Measurements from ENCODE around the gene DNASE2. TPM values are rescaled to one million over a fixed set of nuclear protein-coding genes. Genes with fewer than 3 reads are reported as not detected.

The DNASE2 gene
- total and polyA plus RNA-seq, 9 donors: 5.7 to 12.3 (median 10.0) TPM

DNA sequence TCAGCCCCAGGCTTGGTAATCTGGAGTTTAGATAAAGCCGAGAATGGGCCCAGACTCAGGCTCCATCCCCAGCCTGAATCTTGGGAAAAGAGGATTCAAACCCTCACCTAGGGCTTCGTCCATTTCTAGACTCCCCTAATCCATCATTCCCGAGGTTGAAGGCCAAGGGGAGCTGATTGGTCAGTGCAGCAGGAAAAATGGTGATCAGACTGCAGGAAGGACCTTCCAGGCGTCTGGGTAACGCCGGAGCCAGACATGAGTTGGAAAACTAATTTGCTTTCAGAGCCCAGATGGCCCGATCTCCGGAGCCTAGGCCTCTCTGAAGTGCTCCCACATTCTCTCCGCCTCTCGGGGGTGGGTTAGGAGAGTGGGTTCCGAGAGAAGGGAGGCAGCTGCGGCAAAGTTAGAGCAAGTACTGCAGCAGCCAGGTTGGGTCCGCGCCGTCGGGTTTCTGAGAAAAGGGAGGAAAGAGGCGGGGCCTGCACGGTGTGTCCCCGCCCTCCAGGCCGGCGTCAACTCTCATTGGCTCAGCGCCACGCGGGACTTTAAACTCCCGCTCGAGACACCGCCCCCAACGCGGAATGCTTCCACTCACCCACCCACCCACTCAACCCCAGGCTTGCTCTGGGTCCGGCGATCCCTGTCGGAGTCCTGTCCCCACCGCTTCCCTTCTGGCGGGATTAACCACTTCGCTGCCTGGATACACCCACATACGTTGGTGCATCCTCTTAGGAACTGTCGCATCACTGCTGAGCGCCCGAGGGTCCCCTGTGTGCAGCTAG, 46.1 kb downstream of the DNASE2 start:
- Histone ChIP-seq H3K4me1 (ENCODE audit: control insufficient read depth, insufficient read depth, low read length) (peaks cover 21% of the 10 kb centered on the region), H3K27ac (ENCODE audit: low read length) (no peak overlapping the region), H3K4me3 (ENCODE audit: low read length) (no peak overlapping the region), H3K36me3 (ENCODE audit: control insufficient read depth, insufficient read depth, low read length) (no peaks in the 10 kb centered on the region), H3K9me3 (replicated peaks; ENCODE audit: control insufficient read depth, low read depth, low read length) (no peaks in the 10 kb centered on the region), H3K27me3 (ENCODE audit: control insufficient read depth, insufficient read depth, low read length) (peaks cover 82% of the 10 kb centered on the region)
- no peak for DNase-seq
- WGBS (ENCODE audit: insufficient coverage): 2% methylated on average over 30 of the region's 39 CpGs

DNA sequence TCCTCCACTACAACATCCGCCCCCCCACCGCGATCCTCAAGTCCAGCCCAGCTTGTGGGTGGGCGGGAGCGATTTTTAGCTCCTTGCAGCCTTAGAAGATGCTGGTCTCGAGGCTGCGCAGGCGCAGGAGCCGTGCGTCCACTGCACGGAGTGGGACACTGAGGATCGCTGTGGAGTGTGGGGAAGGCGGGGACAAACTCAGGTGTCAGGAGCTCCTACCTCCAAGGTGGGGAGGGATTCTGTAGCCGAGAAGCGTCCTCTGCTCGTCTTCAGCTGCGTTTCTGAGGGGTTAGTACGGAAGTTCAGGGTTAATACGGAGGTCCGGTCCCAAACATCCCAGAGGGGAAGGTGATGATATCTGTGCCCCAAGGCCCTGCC, 46.7 kb downstream of the DNASE2 start, which contains the start of gene RTBDN:
TSS of gene RTBDN (minus strand) at position 14 of the 378 bp plus-strand sequence. CDS start 4,600 bp downstream, outside the sequence.
- no peak within 1 kb of the TSS for H3K27ac ChIP-seq (ENCODE audit: low read length)
- H3K4me1 ChIP-seq (ENCODE audit: control insufficient read depth, insufficient read depth, low read length): peaks cover 21% of the 10 kb centered on the region
- H3K4me3 ChIP-seq (ENCODE audit: low read length): peak within 1 kb of the TSS; percentile 25
- WGBS (ENCODE audit: insufficient coverage): 4% methylated on average over 20 of the region's 20 CpGs
- DNase-seq: no peak
- H3K36me3 ChIP-seq (ENCODE audit: control insufficient read depth, insufficient read depth, low read length): no peaks in the 10 kb centered on the region
- peaks cover 83% of the 10 kb centered on the region for H3K27me3 ChIP-seq (ENCODE audit: control insufficient read depth, insufficient read depth, low read length)
- H3K9me3 ChIP-seq (replicated peaks; ENCODE audit: control insufficient read depth, low read depth, low read length): no peaks in the 10 kb centered on the region

- DNase-seq: no peak
- Histone ChIP-seq H3K9me3 (replicated peaks; ENCODE audit: control insufficient read depth, low read depth, low read length) (no peaks in the 10 kb centered on the region), H3K36me3 (ENCODE audit: control insufficient read depth, insufficient read depth, low read length) (no peaks in the 10 kb centered on the region), H3K27ac (ENCODE audit: low read length) (no peak overlapping the region), H3K4me3 (ENCODE audit: low read length) (peak overlapping the region; percentile 25), H3K4me1 (ENCODE audit: control insufficient read depth, insufficient read depth, low read length) (peaks cover 20% of the 10 kb centered on the region), H3K27me3 (ENCODE audit: control insufficient read depth, insufficient read depth, low read length) (peaks cover 78% of the 10 kb centered on the region)
- WGBS (ENCODE audit: insufficient coverage): under 1% methylated on average over 46 of the region's 87 CpGs
Measured at GRCh38 chr19:12833738-12834565, 47.3 kb downstream of the DNASE2 start.

GRCh38 chr19:12833418-12833737, 47.9 kb downstream of the DNASE2 start:
- Histone ChIP-seq H3K4me3 (ENCODE audit: low read length) (no peak overlapping the region), H3K27me3 (ENCODE audit: control insufficient read depth, insufficient read depth, low read length) (peaks cover 74% of the 10 kb centered on the region), H3K4me1 (ENCODE audit: control insufficient read depth, insufficient read depth, low read length) (peaks cover 17% of the 10 kb centered on the region), H3K27ac (ENCODE audit: low read length) (no peak overlapping the region), H3K9me3 (replicated peaks; ENCODE audit: control insufficient read depth, low read depth, low read length) (no peaks in the 10 kb centered on the region), H3K36me3 (ENCODE audit: control insufficient read depth, insufficient read depth, low read length) (no peaks in the 10 kb centered on the region)
- DNase-seq: no peak
- no CpG with 5 or more reads among the region's 5 CpGs for WGBS (ENCODE audit: insufficient coverage)

DNA sequence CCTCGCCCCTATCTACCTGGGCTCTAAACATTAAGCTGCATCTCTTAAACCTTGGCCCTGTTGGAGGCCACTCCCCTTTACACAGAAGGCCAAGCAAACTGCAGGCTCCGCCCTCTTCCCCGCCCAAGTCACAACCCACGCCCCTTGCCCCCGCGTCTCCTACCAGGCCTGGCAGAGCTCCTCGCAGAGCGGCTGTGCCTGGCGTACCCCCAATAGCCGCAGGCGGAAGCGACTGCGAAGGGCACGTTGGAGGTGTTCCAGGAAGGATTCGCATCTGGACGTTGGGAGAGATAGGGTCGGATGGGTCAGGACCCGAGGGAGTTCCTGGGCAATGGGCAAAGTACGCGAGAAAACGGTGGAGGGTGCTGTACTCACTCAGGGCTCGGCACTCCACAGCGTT, 52.8 kb downstream of the DNASE2 start:
- DNase-seq: no peak
- 13% methylated on average over 14 of the region's 23 CpGs for WGBS (ENCODE audit: insufficient coverage)
- H3K4me1 ChIP-seq (ENCODE audit: control insufficient read depth, insufficient read depth, low read length): peaks cover 8% of the 10 kb centered on the region
- peaks cover 46% of the 10 kb centered on the region for H3K27me3 ChIP-seq (ENCODE audit: control insufficient read depth, insufficient read depth, low read length)
- H3K9me3 ChIP-seq (replicated peaks; ENCODE audit: control insufficient read depth, low read depth, low read length): no peaks in the 10 kb centered on the region
- H3K4me3 ChIP-seq (ENCODE audit: low read length): no peak overlapping the region
- no peaks in the 10 kb centered on the region for H3K36me3 ChIP-seq (ENCODE audit: control insufficient read depth, insufficient read depth, low read length)
- H3K27ac ChIP-seq (ENCODE audit: low read length): no peak overlapping the region

DNA sequence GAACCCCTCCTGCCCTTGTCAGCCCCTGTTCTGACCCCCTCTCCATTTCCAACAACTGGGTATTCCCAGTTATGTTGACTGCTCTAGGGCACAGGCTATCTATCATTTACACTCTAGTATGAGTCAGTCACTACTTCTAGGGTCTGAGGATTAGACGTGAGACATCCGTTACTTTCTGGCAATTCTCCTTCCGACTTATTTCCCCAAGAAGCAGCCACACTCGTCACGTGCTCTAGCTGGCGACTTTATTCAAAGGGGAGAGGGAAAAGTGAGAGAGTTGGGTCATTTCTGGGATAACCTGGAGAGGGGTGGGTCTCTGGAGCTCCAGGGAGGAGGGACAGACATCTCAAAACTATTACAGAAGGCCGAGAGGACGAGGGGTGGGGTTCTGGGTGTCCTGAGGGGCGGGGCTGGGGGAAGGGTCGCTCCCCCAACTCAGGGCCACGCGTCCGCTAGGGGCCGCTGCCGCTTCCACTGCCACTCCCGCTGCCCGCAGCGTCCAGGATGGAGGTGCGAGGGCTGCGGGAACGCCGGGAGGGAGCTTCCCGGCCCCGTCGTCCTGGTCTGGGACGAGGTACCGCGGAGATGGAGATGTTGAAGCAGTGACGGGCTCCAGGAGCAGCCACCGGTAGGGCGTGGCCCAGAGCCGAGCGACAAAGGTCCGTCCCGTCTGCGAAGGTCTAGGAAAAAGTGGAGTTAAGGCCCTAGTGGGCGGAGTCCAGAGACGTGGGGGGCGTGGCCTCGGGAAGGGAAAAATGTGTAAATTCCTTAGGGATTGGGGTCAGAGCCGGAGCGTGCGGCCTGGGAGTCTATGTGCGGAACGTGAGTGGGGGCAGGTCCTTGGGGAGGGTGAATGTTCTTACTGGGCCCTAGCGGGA, 55.8 kb downstream of the DNASE2 start:
- 2% methylated on average over 39 of the region's 46 CpGs for WGBS (ENCODE audit: insufficient coverage)
- H3K27me3 ChIP-seq (ENCODE audit: control insufficient read depth, insufficient read depth, low read length): peaks cover 29% of the 10 kb centered on the region

More for the DNA sequence above, 55.8 kb downstream of the DNASE2 start:
- H3K9me3 ChIP-seq (replicated peaks; ENCODE audit: control insufficient read depth, low read depth, low read length): no peaks in the 10 kb centered on the region
- no peak for DNase-seq
- H3K36me3 ChIP-seq (ENCODE audit: control insufficient read depth, insufficient read depth, low read length): no peaks in the 10 kb centered on the region
- H3K27ac ChIP-seq (ENCODE audit: low read length): no peak overlapping the region
- no peaks in the 10 kb centered on the region for H3K4me1 ChIP-seq (ENCODE audit: control insufficient read depth, insufficient read depth, low read length)
- H3K4me3 ChIP-seq (ENCODE audit: low read length): no peak overlapping the region

Other genes with a start within 250 kb of the DNASE2 start
- 23.5 TPM for gene MAN2B1, start 214.7 kb downstream of the DNASE2 start, total RNA-seq
- gene MAN2B1, start 214.7 kb downstream of the DNASE2 start, polyA plus RNA-seq (ENCODE audit: insufficient read depth in 1 of 8, insufficient read length in 8 of 8, low replicate concordance in 1 of 8): 10 to 100 TPM; 26.7 to 39.9 (median 31.9) TPM
- gene WDR83, start 214.6 kb downstream of the DNASE2 start, total RNA-seq: 6.8 TPM
- 10 to 100 TPM in 6 of 8 donors, 1 to 10 TPM in 2; 8.8 to 16.0 (median 13.1) TPM for gene WDR83, start 214.6 kb downstream of the DNASE2 start, polyA plus RNA-seq (ENCODE audit: insufficient read depth in 1 of 8, insufficient read length in 8 of 8, low replicate concordance in 1 of 8)
- 68.0 TPM for gene DHPS, start 199.6 kb downstream of the DNASE2 start, total RNA-seq
- 10 to 100 TPM; 55.2 to 73.4 (median 63.3) TPM for gene DHPS, start 199.6 kb downstream of the DNASE2 start, polyA plus RNA-seq (ENCODE audit: insufficient read depth in 1 of 8, insufficient read length in 8 of 8, low replicate concordance in 1 of 8)
- not detected for gene GNG14, start 193.5 kb downstream of the DNASE2 start, total RNA-seq
- under 1 TPM in 1 of 8 donors, not detected in 7; 0.33 TPM for gene GNG14, start 193.5 kb downstream of the DNASE2 start, polyA plus RNA-seq (ENCODE audit: insufficient read depth in 1 of 8, insufficient read length in 8 of 8, low replicate concordance in 1 of 8)
- 3.9 TPM for gene FBXW9, start 184.8 kb downstream of the DNASE2 start, total RNA-seq
- gene FBXW9, start 184.8 kb downstream of the DNASE2 start, polyA plus RNA-seq (ENCODE audit: insufficient read depth in 1 of 8, insufficient read length in 8 of 8, low replicate concordance in 1 of 8): 1 to 10 TPM; 4.1 to 5.7 (median 4.7) TPM
- 19.6 TPM for gene TNPO2, start 157.5 kb downstream of the DNASE2 start, total RNA-seq
- 10 to 100 TPM; 45.9 to 68.6 (median 56.5) TPM for gene TNPO2, start 157.5 kb downstream of the DNASE2 start, polyA plus RNA-seq (ENCODE audit: insufficient read depth in 1 of 8, insufficient read length in 8 of 8, low replicate concordance in 1 of 8)
- gene TRIR, start 146.8 kb downstream of the DNASE2 start, total RNA-seq: 208 TPM
- gene TRIR, start 146.8 kb downstream of the DNASE2 start, polyA plus RNA-seq (ENCODE audit: insufficient read depth in 1 of 8, insufficient read length in 8 of 8, low replicate concordance in 1 of 8): 100 to 1,000 TPM; 188 to 237 (median 203) TPM
- 37.6 TPM for gene GET3, start 144.0 kb downstream of the DNASE2 start, total RNA-seq
- 10 to 100 TPM; 42.8 to 58.7 (median 51.6) TPM for gene GET3, start 144.0 kb downstream of the DNASE2 start, polyA plus RNA-seq (ENCODE audit: insufficient read depth in 1 of 8, insufficient read length in 8 of 8, low replicate concordance in 1 of 8)
- gene BEST2, start 129.7 kb downstream of the DNASE2 start, total RNA-seq: not detected
- under 1 TPM in 2 of 8 donors, not detected in 6; 0.13 to 0.16 TPM for gene BEST2, start 129.7 kb downstream of the DNASE2 start, polyA plus RNA-seq (ENCODE audit: insufficient read depth in 1 of 8, insufficient read length in 8 of 8, low replicate concordance in 1 of 8)
- gene HOOK2, start 105.9 kb downstream of the DNASE2 start, total RNA-seq: 19.1 TPM
- gene HOOK2, start 105.9 kb downstream of the DNASE2 start, polyA plus RNA-seq (ENCODE audit: insufficient read depth in 1 of 8, insufficient read length in 8 of 8, low replicate concordance in 1 of 8): 10 to 100 TPM; 13.1 to 40.8 (median 24.0) TPM
- 39.1 TPM for gene JUNB, start 90.0 kb downstream of the DNASE2 start, total RNA-seq
- 100 to 1,000 TPM in 1 of 8 donors, 10 to 100 TPM in 7; 17.8 to 157 (median 66.9) TPM for gene JUNB, start 90.0 kb downstream of the DNASE2 start, polyA plus RNA-seq (ENCODE audit: insufficient read depth in 1 of 8, insufficient read length in 8 of 8, low replicate concordance in 1 of 8)
- 191 TPM for gene PRDX2, start 79.6 kb downstream of the DNASE2 start, total RNA-seq
- 100 to 1,000 TPM; 143 to 189 (median 171) TPM for gene PRDX2, start 79.6 kb downstream of the DNASE2 start, polyA plus RNA-seq (ENCODE audit: insufficient read depth in 1 of 8, insufficient read length in 8 of 8, low replicate concordance in 1 of 8)
- gene THSD8, start 79.4 kb downstream of the DNASE2 start, total RNA-seq: 5.1 TPM
- 1 to 10 TPM in 7 of 8 donors, under 1 TPM in 1; 0.84 to 4.8 (median 2.9) TPM for gene THSD8, start 79.4 kb downstream of the DNASE2 start, polyA plus RNA-seq (ENCODE audit: insufficient read depth in 1 of 8, insufficient read length in 8 of 8, low replicate concordance in 1 of 8)
- 12.6 TPM for gene RNASEH2A, start 74.9 kb downstream of the DNASE2 start, total RNA-seq
- 10 to 100 TPM; 19.4 to 31.5 (median 23.3) TPM for gene RNASEH2A, start 74.9 kb downstream of the DNASE2 start, polyA plus RNA-seq (ENCODE audit: insufficient read depth in 1 of 8, insufficient read length in 8 of 8, low replicate concordance in 1 of 8)
- not detected for gene RTBDN, start 46.9 kb downstream of the DNASE2 start, total RNA-seq
- gene RTBDN, start 46.9 kb downstream of the DNASE2 start, polyA plus RNA-seq (ENCODE audit: insufficient read depth in 1 of 8, insufficient read length in 8 of 8, low replicate concordance in 1 of 8): under 1 TPM in 2 of 8 donors, not detected in 6; 0.06 to 0.24 TPM
- 0.09 TPM for gene MAST1, start 42.9 kb downstream of the DNASE2 start, total RNA-seq
- gene MAST1, start 42.9 kb downstream of the DNASE2 start, polyA plus RNA-seq (ENCODE audit: insufficient read depth in 1 of 8, insufficient read length in 8 of 8, low replicate concordance in 1 of 8): under 1 TPM; 0.23 to 0.90 (median 0.61) TPM
- 0.31 TPM for gene KLF1, start 5.8 kb upstream of the DNASE2 start, total RNA-seq
- gene KLF1, start 5.8 kb upstream of the DNASE2 start, polyA plus RNA-seq (ENCODE audit: insufficient read depth in 1 of 8, insufficient read length in 8 of 8, low replicate concordance in 1 of 8): 1 to 10 TPM in 4 of 8 donors, under 1 TPM in 4; 0.32 to 1.5 (median 1.0) TPM
- gene GCDH, start 9.7 kb upstream of the DNASE2 start, total RNA-seq: 16.8 TPM
- gene GCDH, start 9.7 kb upstream of the DNASE2 start, polyA plus RNA-seq (ENCODE audit: insufficient read depth in 1 of 8, insufficient read length in 8 of 8, low replicate concordance in 1 of 8): 10 to 100 TPM; 20.2 to 43.3 (median 29.3) TPM
- 0.40 TPM for gene SYCE2, start 37.8 kb upstream of the DNASE2 start, total RNA-seq
- gene SYCE2, start 37.8 kb upstream of the DNASE2 start, polyA plus RNA-seq (ENCODE audit: insufficient read depth in 1 of 8, insufficient read length in 8 of 8, low replicate concordance in 1 of 8): 1 to 10 TPM; 1.5 to 3.4 (median 2.5) TPM
- 32.5 TPM for gene FARSA, start 52.3 kb upstream of the DNASE2 start, total RNA-seq
- gene FARSA, start 52.3 kb upstream of the DNASE2 start, polyA plus RNA-seq (ENCODE audit: insufficient read depth in 1 of 8, insufficient read length in 8 of 8, low replicate concordance in 1 of 8): 10 to 100 TPM; 38.1 to 48.8 (median 44.7) TPM
- 401 TPM for gene CALR, start 57.2 kb upstream of the DNASE2 start, total RNA-seq
- 100 to 1,000 TPM; 380 to 643 (median 446) TPM for gene CALR, start 57.2 kb upstream of the DNASE2 start, polyA plus RNA-seq (ENCODE audit: insufficient read depth in 1 of 8, insufficient read length in 8 of 8, low replicate concordance in 1 of 8)
- gene RAD23A, start 64.4 kb upstream of the DNASE2 start, total RNA-seq: 92.7 TPM
- 100 to 1,000 TPM in 7 of 8 donors, 10 to 100 TPM in 1; 98.5 to 136 (median 125) TPM for gene RAD23A, start 64.4 kb upstream of the DNASE2 start, polyA plus RNA-seq (ENCODE audit: insufficient read depth in 1 of 8, insufficient read length in 8 of 8, low replicate concordance in 1 of 8)
- gene GADD45GIP1, start 75.8 kb upstream of the DNASE2 start, total RNA-seq: 24.4 TPM
- gene GADD45GIP1, start 75.8 kb upstream of the DNASE2 start, polyA plus RNA-seq (ENCODE audit: insufficient read depth in 1 of 8, insufficient read length in 8 of 8, low replicate concordance in 1 of 8): 10 to 100 TPM; 40.2 to 63.6 (median 49.2) TPM
- 0.04 TPM for gene DAND5, start 88.1 kb upstream of the DNASE2 start, total RNA-seq
- gene DAND5, start 88.1 kb upstream of the DNASE2 start, polyA plus RNA-seq (ENCODE audit: insufficient read depth in 1 of 8, insufficient read length in 8 of 8, low replicate concordance in 1 of 8): under 1 TPM in 6 of 8 donors, not detected in 2; 0.07 to 0.23 (median 0.18) TPM
- 38.1 TPM for gene NFIX, start 114.0 kb upstream of the DNASE2 start, total RNA-seq
- gene NFIX, start 114.0 kb upstream of the DNASE2 start, polyA plus RNA-seq (ENCODE audit: insufficient read depth in 1 of 8, insufficient read length in 8 of 8, low replicate concordance in 1 of 8): 100 to 1,000 TPM in 6 of 8 donors, 10 to 100 TPM in 2; 82.6 to 140 (median 113) TPM
- 5.0 TPM for gene LYL1, start 221.4 kb upstream of the DNASE2 start, total RNA-seq
- gene LYL1, start 221.4 kb upstream of the DNASE2 start, polyA plus RNA-seq (ENCODE audit: insufficient read depth in 1 of 8, insufficient read length in 8 of 8, low replicate concordance in 1 of 8): 1 to 10 TPM; 3.7 to 6.7 (median 5.7) TPM
- 20.0 TPM for gene TRMT1, start 235.3 kb upstream of the DNASE2 start, total RNA-seq
- gene TRMT1, start 235.3 kb upstream of the DNASE2 start, polyA plus RNA-seq (ENCODE audit: insufficient read depth in 1 of 8, insufficient read length in 8 of 8, low replicate concordance in 1 of 8): 10 to 100 TPM; 22.1 to 31.5 (median 27.4) TPM
- gene NACC1, start 236.8 kb upstream of the DNASE2 start, total RNA-seq: 12.9 TPM
- gene NACC1, start 236.8 kb upstream of the DNASE2 start, polyA plus RNA-seq (ENCODE audit: insufficient read depth in 1 of 8, insufficient read length in 8 of 8, low replicate concordance in 1 of 8): 10 to 100 TPM; 16.6 to 23.4 (median 19.9) TPM

Measured in muscle of leg (tissue), 11 donors.